Measurements from ENCODE around the gene KCTD19.

DNA sequence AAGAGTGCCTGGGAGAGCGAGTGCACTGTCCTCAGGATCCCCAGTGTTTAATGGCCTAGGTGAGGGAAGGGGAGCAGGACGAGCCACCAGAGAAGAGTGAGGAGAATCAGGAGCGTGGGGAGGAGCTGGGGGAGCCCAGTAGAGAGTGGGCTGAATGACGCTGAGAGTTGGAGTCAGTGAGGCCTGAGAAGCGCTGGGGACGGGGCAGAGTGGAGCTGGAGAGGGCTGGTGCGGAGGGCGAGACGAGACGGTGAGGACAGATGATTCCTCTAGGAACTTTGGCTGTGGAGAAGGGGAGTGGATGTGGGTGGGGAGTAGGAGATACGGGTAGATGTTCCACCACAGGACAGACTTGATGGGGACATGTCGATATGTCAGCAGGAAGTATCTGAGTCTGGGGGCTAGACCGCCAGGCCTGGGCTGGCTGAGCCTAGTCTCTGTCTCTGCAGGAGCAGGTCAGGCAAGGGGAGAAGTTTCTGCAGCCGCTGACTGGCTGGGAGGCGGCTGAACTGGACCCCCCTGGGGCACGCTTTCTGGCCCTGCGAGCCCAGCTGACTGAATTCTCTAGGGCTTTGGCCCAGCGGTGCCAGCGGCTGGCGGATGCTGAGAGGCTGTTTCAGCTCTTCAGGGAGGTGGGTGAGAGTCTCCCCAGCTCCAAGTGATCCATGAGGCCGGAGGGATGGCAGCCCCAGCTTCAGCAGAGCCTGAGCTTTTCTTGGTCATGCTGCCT is 42.5 kb downstream of the KCTD19 start:
- no peak for TF ChIP-seq POLR2AphosphoS5 (IDR thresholded peaks at IDR 0.05; ENCODE audit: low read depth, low read length)
- no peak for TF ChIP-seq TAF1 (IDR thresholded peaks at IDR 0.05; ENCODE audit: low read depth, low read length)
- no peak for TF ChIP-seq POLR2A (IDR thresholded peaks at IDR 0.05; ENCODE audit: low read depth, low read length)
- TF ChIP-seq SPI1 (IDR thresholded peaks at IDR 0.05; ENCODE audit: low read depth, low read length): no peak

All from GM12891 (cell line).